ES-I3 (cell line): ENCODE measurements around the gene IFT27.

Experiments
- H3K36me3 ChIP-seq: 2 replicates; pipeline ENCODE4 v1.6.1; 2013; ENCODE audit warnings: mild to moderate bottlenecking, low read length, control low read depth, moderate library complexity; ENCODE audit not compliant: insufficient read depth
- H3K4me1 ChIP-seq: 2 replicates; pipeline ENCODE4 v1.6.1; 2013; ENCODE audit warnings: mild to moderate bottlenecking, control low read depth, low read length; ENCODE audit not compliant: insufficient read depth
- H3K9ac ChIP-seq: 2 replicates; pipeline ENCODE4 v1.6.1; 2013; ENCODE audit warnings: low read depth, mild to moderate bottlenecking, low read length, moderate library complexity
- H3K9me3 ChIP-seq: 2 replicates; pipeline ENCODE4 v1.6.1; 2013; ENCODE audit warnings: mild to moderate bottlenecking, low read length, moderate library complexity; ENCODE audit not compliant: control insufficient read depth, insufficient read depth

Gene IFT27

DNA sequence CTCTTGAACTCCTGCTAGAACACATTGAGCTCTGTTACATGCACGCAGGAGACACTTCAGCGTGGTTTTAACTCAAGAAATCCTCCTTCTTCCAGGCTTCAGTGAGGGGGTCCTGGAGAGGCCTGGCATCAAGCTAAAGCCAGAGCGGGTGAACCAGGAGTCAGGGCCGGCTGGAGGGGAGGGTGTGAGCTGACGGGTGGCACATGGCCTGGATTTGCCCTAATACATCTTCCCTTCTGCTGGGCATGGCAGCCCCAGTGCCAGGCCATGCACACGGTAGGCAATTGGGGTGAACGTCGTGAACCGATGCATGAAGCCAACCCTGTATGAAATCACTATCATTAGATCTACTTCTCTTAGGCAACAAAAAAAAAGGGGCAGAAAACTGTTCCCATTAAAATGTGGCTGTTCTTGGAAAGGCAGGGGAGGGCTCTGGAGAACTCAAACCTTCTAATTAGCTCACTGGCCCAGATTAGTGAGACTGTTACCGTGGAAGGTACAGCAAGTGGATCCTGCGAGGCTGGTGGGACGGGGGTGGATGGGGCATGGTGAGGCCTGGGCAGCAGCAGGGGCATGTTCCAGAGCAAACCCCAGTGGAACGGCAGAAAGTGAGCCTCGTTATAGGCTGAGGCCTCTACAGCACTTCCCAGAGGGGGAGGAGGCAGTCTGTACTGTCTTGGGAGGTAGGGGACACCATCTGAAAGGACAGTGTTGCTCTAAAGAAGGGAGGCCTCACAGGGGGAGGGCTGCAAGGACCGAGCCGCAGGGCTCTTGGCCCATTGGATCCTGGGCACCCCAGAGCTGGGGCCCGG is 10.6 kb downstream of the IFT27 start:
- Histone ChIP-seq H3K9ac (no peak overlapping the region), H3K9me3 (no peaks in the 10 kb centered on the region), H3K4me1 (peaks cover 3% of the 10 kb centered on the region; the same call in 1 of the 2 replicates), H3K36me3 (peaks cover 6% of the 10 kb centered on the region; the same call in 1 of the 2 replicates)

DNA sequence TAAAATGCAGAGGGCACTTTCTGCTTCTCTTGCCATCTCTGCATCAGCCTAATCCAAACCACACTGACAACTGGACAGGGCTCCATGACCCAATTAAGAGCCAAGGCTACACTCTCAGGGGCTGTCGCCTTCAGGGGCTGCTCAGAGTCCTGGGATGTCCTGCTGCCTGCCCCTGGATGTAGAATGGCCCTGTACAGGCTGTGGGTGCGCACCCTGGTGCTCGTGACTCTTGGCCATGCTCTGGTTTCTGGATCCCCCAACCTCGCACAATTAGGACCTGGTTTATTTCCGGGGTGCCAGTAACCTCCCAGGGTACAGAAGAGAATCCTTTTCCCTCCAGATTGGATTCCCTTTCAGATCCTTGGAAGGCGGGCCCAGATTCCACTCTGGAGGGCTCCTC is 11.3 kb downstream of the IFT27 start:
- no peak overlapping the region for H3K9ac ChIP-seq
- no peaks in the 10 kb centered on the region; the same call in 1 of the 2 replicates for H3K4me1 ChIP-seq
- H3K36me3 ChIP-seq, result peaks cover 6% of the 10 kb centered on the region; the same call in 1 of the 2 replicates
- no peaks in the 10 kb centered on the region for H3K9me3 ChIP-seq

DNA sequence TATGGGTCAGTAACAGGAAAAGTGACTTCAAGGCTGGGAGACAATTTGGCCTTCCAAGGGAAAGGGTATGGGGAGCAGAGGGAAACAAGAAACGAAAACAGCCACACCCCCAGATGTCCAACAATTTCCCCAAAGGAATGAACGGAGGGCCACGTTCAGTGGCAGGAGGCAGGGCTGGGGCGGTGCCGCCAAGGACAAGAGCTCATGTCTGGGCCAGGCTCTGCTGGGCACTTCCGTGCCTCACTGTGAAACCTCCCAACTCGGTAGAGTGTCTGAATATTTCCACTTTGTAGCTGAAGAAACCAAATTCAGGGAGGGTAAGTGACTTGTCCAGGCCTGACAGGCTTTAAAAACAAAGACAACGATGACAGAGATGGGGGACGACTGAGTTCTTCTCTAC is 11.9 kb downstream of the IFT27 start:
- peaks cover 6% of the 10 kb centered on the region; the same call in 1 of the 2 replicates for H3K36me3 ChIP-seq
- no peak overlapping the region for H3K9ac ChIP-seq
- no peaks in the 10 kb centered on the region for H3K9me3 ChIP-seq
- H3K4me1 ChIP-seq, result no peaks in the 10 kb centered on the region

DNA sequence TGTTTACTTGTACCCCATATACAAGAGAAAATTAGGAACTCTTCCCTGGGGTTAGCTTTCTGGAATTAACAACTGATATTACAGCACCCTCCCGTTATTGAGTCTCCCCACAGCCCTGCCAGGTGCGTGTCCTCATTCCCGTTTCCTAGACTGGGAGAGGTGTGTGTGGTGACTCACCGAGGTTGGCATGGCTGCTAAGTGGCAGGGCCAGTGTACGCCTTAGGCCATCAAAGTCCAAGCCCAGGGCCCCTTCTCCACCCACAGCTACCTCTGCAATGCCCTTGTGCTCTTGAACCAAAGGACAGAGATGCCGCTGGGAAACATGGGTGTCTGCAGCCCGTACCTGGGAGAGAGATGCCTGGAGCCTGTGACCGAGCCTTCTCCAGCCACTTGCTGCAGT is 12.3 kb downstream of the IFT27 start:
- no peaks in the 10 kb centered on the region for H3K4me1 ChIP-seq
- no peaks in the 10 kb centered on the region for H3K9me3 ChIP-seq
- H3K36me3 ChIP-seq, result peaks cover 6% of the 10 kb centered on the region; the same call in 1 of the 2 replicates
- no peak overlapping the region for H3K9ac ChIP-seq

DNA sequence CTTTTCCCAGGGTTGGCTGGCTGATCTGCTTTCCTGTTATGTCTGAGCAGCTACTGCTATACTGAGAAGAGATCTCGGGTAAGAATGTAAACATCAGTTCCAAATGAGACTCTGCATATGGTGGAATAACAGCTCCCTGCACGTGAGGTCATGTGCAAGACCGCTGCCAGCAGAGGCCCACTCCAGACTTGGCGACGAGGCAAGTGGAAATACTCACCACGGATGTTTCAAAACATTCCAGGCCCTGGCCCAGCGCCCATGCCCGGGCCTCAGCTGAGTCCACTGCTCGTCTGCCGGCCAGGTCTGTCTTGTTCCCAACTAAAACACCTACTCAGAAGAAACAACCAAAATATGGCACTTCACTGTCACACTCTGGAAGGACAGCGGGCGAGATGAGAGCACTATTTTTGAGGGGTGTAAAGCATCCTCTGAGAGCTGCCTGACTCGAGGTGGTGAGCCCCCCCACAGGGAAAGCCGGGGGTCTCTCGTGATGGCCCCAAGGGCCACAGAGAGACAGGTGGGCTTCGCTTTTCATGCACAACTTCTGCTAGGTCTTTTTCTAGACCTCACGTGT is 13.1 kb downstream of the IFT27 start:
- Histone ChIP-seq H3K9ac (no peak overlapping the region), H3K9me3 (no peaks in the 10 kb centered on the region), H3K36me3 (peaks cover 6% of the 10 kb centered on the region; the same call in 1 of the 2 replicates), H3K4me1 (no peaks in the 10 kb centered on the region)

DNA sequence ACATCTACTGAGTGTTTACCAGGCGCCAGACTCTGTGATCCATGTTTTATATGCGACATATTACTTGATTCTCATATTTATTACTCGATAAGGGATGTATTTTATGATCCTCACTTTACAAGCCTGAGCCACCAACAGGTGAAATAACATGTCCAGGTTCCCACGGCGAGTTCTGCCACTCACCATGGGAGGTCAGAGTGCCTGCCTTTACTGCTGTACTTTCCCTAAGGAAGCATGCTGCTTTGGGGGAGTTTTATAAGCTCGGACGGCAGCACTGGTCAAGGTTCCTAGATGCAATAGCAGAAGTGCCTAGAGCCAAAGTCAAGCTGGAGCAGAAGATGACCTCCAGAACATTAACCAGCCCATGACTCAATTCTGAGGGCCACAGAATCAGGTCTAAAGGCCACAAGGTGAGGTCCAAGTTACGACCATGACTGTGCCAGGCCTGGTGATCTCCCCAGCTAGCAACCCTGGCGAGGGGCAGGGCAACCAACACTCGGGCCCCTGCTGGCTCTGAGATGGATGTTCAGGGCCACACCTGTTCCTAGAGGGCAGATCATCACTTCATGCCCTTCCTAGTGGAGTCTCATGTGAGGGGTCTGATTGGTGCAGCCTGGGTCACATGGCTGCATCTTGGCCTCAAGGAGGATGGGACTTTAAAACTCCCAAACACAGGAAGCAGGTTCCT is 14.2 kb downstream of the IFT27 start:
- H3K36me3 ChIP-seq, result peaks cover 6% of the 10 kb centered on the region; the same call in 1 of the 2 replicates
- H3K9ac ChIP-seq, result no peak overlapping the region
- H3K9me3 ChIP-seq, result no peaks in the 10 kb centered on the region
- no peaks in the 10 kb centered on the region for H3K4me1 ChIP-seq

DNA sequence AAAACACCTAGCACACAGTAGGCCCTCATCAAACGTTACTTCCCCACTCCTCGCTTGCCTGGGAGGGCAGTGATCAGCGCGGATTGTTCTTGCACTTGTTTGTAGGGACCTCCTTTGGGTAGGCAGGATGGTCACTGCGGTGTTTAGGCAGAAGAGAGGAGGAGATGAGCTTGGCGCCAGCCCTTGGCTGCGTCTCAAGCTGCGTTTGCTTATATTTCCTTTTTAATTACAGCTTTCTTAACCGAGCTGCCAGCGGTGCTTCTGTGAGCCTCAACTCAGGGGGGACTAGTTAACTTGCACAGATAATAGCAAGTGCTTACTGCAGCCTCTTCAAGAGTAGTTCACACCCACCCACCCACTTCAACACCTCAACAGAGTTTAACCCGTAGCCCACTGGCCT is 15.1 kb downstream of the IFT27 start:
- H3K9me3 ChIP-seq, result no peaks in the 10 kb centered on the region
- peaks cover 6% of the 10 kb centered on the region; the same call in 1 of the 2 replicates for H3K36me3 ChIP-seq
- no peak overlapping the region for H3K9ac ChIP-seq
- no peaks in the 10 kb centered on the region for H3K4me1 ChIP-seq

DNA sequence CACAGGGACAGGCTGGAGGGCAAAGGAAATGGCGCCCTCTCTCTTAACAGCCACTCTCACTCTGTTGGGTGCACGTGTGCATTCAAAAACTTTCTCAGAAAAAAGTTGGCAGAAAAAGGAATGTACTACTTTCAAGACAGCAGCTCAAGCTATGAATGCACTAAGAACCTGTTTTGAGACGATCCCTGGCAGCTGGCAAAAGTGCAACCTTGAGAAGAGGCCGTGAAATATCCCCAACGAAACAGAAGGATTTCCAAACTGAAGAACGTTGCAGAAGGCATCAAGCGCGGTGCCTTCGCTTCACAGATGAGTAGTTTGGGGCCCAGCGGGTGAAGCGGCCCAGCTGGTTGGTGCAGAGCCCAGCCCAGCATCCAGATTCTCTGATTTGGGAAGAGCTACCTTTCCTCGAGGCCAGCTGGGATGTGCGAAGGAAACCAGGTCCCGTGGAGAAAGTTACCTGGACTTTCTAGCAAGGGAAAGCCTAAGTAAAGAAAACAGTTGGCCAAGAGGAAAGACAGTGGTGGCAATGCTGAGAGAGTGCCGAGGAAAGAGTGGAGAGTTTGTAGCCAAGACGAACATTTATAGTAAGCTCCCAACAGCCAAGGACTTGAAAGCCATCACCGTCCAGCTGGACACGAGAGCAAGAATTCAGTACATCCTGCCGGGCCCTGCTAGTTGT is 16.3 kb downstream of the IFT27 start:
- no peaks in the 10 kb centered on the region for H3K9me3 ChIP-seq
- H3K4me1 ChIP-seq, result no peaks in the 10 kb centered on the region
- H3K36me3 ChIP-seq, result peaks cover 6% of the 10 kb centered on the region; the same call in 1 of the 2 replicates
- no peak overlapping the region for H3K9ac ChIP-seq

DNA sequence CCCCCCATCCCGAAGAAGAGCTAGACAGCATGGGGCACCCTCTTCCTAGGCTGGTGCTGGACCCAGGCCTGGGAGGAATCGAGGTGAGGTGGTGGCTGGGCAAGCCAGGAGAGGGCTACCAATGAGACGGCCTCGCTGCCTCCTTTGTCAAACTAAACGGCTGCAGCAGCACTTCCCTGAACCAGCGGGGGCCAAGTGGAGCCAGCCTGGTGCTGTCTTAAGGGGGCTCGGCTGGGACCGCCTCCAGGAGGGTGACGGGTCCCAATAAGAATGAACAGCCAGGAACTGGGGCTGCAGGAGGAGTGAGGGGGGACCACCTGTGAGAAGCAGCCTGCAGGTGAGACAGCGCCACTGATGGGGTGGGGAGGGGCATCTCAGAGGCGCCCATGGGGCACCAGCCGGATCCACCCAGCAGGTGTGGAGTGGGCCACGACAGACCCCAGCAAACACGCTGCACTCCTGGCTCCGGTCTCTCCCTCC is 17.1 kb downstream of the IFT27 start:
- Histone ChIP-seq H3K4me1 (no peaks in the 10 kb centered on the region), H3K36me3 (peaks cover 6% of the 10 kb centered on the region; the same call in 1 of the 2 replicates), H3K9ac (no peak overlapping the region), H3K9me3 (no peaks in the 10 kb centered on the region)

DNA sequence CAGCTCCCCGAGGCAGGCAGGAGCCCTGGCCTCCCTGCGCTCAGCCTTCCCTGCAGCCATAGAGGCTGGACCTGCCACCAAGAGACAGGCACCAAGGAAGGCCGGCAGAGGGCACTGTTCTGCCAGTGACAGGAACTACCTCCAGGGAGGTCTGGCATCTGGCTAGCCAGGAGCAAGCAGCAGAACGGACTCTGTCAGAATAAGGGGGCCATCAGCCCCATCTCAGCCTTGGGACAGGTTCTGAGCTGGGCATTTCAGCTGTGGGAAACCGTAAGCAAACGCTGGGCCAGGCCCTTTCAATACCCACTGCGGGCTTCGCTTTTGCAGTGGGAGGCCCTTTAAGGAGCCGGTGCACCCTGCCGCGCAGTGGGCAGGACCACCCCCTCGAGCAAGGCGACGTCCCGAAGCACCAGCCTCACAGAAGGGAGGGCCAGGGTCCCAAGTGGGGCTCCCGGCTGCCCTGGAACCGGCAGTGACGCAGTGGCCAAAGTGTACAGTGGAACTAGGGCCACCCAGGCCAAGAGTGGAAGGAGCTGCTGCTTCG is 18.2 kb downstream of the IFT27 start:
- no peaks in the 10 kb centered on the region for H3K36me3 ChIP-seq
- no peaks in the 10 kb centered on the region for H3K4me1 ChIP-seq
- no peaks in the 10 kb centered on the region for H3K9me3 ChIP-seq
- no peak overlapping the region for H3K9ac ChIP-seq

DNA sequence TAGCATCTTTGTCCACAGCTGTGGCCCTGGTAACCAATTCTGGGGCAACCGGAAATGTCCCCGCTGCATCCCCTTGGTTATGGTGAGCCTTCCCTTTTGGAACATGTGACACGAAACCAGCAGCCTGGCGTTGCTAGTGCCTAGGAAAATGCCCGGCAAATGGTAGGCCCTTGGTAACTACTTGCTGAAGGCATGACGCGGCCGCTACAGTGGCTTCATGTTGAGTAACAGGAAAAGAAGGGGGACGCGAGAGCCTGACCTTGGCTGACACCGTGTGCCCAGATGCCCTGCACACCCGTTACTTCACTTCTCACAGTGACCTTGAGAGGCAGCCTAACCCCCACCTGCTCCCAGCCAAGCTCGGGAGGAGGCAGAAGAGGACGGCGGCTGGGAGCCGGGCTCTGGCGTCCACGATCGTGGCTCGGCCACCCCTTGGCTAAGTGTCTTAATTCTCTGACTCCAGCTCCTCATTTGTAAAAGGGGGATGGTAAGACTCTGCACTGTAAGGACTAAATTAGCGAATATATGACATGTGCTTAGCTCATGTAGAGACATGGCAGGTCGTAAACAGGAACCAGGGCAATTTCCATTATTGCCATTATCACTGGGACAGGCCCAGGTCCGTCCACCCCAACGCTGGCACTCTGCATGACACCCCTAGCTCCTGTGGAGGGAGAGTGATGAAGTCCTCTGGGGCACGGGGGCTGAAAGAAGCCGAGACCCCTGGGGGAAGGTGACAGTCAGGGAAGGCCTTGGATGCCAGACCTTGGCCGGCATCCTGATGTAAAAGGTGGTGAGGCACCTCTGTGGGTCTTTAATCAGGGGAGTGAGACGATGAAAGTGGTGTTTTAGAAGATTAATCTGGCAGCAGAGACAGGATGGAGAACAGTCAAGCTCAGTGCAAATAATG is 18.9 kb downstream of the IFT27 start:
- Histone ChIP-seq H3K36me3 (no peaks in the 10 kb centered on the region), H3K9ac (no peak overlapping the region), H3K4me1 (no peaks in the 10 kb centered on the region), H3K9me3 (no peaks in the 10 kb centered on the region)

DNA sequence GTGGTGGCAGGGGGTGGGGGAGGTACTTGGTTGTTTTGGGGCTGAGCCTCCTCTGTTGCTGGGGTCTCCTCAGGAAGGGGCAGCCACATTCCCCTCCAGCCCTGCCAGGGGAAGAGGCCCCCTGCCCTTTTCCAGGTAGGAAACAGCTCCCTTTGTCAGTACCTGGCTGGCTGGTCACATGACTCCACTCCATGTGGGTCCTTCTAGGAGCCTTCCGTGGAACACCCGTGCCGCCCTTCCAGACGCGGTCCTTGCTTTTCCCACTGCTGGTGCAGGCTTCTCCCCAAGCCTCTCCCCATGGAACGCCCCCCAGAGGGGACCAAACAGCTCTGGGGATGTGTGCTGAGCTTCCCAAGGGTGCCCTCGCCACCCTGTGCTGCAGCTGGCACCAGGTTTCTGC is 19.9 kb downstream of the IFT27 start:
- Histone ChIP-seq H3K4me1 (no peaks in the 10 kb centered on the region), H3K36me3 (no peaks in the 10 kb centered on the region), H3K9me3 (no peaks in the 10 kb centered on the region), H3K9ac (no peak overlapping the region)

DNA sequence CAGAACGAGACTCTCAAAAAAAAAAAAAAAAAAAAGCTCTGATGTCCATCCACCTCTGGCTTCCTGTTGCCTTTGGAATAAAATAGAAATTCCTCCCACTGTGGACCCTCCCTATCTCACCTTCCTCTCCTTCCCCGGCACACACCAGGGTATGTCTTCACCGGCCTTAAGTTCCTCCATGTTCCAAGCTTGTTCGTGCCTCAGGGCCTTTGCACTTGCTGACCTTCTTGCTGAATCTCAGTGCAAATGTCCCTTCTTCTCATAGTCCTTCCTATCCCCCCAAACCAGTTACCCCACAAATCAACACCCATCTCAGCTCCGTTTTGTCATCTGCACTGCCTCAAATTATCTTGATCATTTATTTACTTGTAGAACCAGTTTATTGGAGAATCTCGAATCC is 20.6 kb downstream of the IFT27 start:
- Histone ChIP-seq H3K9me3 (no peaks in the 10 kb centered on the region), H3K4me1 (no peaks in the 10 kb centered on the region), H3K36me3 (no peaks in the 10 kb centered on the region), H3K9ac (no peak overlapping the region)
